ENCODE data around the gene ILF2.
A peak's percentile ranks its signal among the peaks of the same experiment; 100 is the strongest.

ILF2 gene

GRCh38 chr1:153627715-153628626 lies 42.8 kb downstream of the ILF2 start, which contains the start of gene S100A1:
S100A1 (plus strand) TSS chr1:153628434; CDS start chr1:153630522, 2,088 bp downstream.
- Histone ChIP-seq H3K27me3 (ENCODE audit: control insufficient read depth, insufficient read depth, low read length) (no peaks in the 10 kb centered on the region), H3K4me1 (ENCODE audit: control insufficient read depth, insufficient read depth, low read length) (peaks cover 20% of the 10 kb centered on the region), H3K4me3 (ENCODE audit: low read length) (peak within 1 kb of the TSS; percentile 78), H3K27ac (ENCODE audit: low read depth, low read length) (peak within 1 kb of the TSS; percentile 94), H3K36me3 (ENCODE audit: control insufficient read depth, insufficient read depth, low read length) (no peaks in the 10 kb centered on the region), H3K9ac (ENCODE audit: low read length) (peak within 1 kb of the TSS; percentile 64)

GRCh38 chr1:153626904-153627714 lies 43.7 kb downstream of the ILF2 start, which contains the start of gene S100A13:
S100A13 (minus strand) TSS chr1:153627505; CDS start chr1:153626472, 1,033 bp downstream.
- Histone ChIP-seq H3K36me3 (ENCODE audit: control insufficient read depth, insufficient read depth, low read length) (no peaks in the 10 kb centered on the region), H3K4me3 (ENCODE audit: low read length) (peak within 1 kb of the TSS; percentile 78), H3K27me3 (ENCODE audit: control insufficient read depth, insufficient read depth, low read length) (no peaks in the 10 kb centered on the region), H3K27ac (ENCODE audit: low read depth, low read length) (peak within 1 kb of the TSS; percentile 94), H3K9ac (ENCODE audit: low read length) (peak within 1 kb of the TSS; percentile 64), H3K4me1 (ENCODE audit: control insufficient read depth, insufficient read depth, low read length) (peaks cover 20% of the 10 kb centered on the region)

- peak overlapping the region; percentile 94 for H3K27ac ChIP-seq (ENCODE audit: low read depth, low read length)
- no peaks in the 10 kb centered on the region for H3K36me3 ChIP-seq (ENCODE audit: control insufficient read depth, insufficient read depth, low read length)
- no peak overlapping the region for H3K9ac ChIP-seq (ENCODE audit: low read length)
- peaks cover 20% of the 10 kb centered on the region for H3K4me1 ChIP-seq (ENCODE audit: control insufficient read depth, insufficient read depth, low read length)
- no peaks in the 10 kb centered on the region for H3K27me3 ChIP-seq (ENCODE audit: control insufficient read depth, insufficient read depth, low read length)
- peak overlapping the region; percentile 78 for H3K4me3 ChIP-seq (ENCODE audit: low read length)
Measured at GRCh38 chr1:153626477-153626903, 44.3 kb downstream of the ILF2 start.

GRCh38 chr1:153624965-153625611 lies 45.7 kb downstream of the ILF2 start:
- H3K27ac ChIP-seq (ENCODE audit: low read depth, low read length), result peak overlapping the region; percentile 94
- peaks cover 20% of the 10 kb centered on the region for H3K4me1 ChIP-seq (ENCODE audit: control insufficient read depth, insufficient read depth, low read length)
- H3K36me3 ChIP-seq (ENCODE audit: control insufficient read depth, insufficient read depth, low read length), result no peaks in the 10 kb centered on the region
- H3K27me3 ChIP-seq (ENCODE audit: control insufficient read depth, insufficient read depth, low read length), result no peaks in the 10 kb centered on the region
- peak overlapping the region; percentile 19 for H3K4me3 ChIP-seq (ENCODE audit: low read length)
- H3K9ac ChIP-seq (ENCODE audit: low read length), result no peak overlapping the region

- H3K36me3 ChIP-seq (ENCODE audit: control insufficient read depth, insufficient read depth, low read length), result peaks cover 4% of the 10 kb centered on the region
- no peak overlapping the region for H3K9ac ChIP-seq (ENCODE audit: low read length)
- H3K27ac ChIP-seq (ENCODE audit: low read depth, low read length), result no peak overlapping the region
- H3K4me1 ChIP-seq (ENCODE audit: control insufficient read depth, insufficient read depth, low read length), result peaks cover 20% of the 10 kb centered on the region
- no peaks in the 10 kb centered on the region for H3K27me3 ChIP-seq (ENCODE audit: control insufficient read depth, insufficient read depth, low read length)
- H3K4me3 ChIP-seq (ENCODE audit: low read length), result no peak overlapping the region
Measured at GRCh38 chr1:153623101-153623500, 47.7 kb downstream of the ILF2 start.

- H3K27ac ChIP-seq (ENCODE audit: low read depth, low read length), result no peak overlapping the region
- H3K4me1 ChIP-seq (ENCODE audit: control insufficient read depth, insufficient read depth, low read length), result peaks cover 1% of the 10 kb centered on the region
- no peaks in the 10 kb centered on the region for H3K27me3 ChIP-seq (ENCODE audit: control insufficient read depth, insufficient read depth, low read length)
- H3K9ac ChIP-seq (ENCODE audit: low read length), result no peak overlapping the region
- peaks cover 4% of the 10 kb centered on the region for H3K36me3 ChIP-seq (ENCODE audit: control insufficient read depth, insufficient read depth, low read length)
- no peak overlapping the region for H3K4me3 ChIP-seq (ENCODE audit: low read length)
Measured at GRCh38 chr1:153619171-153619570, 51.6 kb downstream of the ILF2 start.

- H3K4me1 ChIP-seq (ENCODE audit: control insufficient read depth, insufficient read depth, low read length), result peaks cover 2% of the 10 kb centered on the region
Measured at GRCh38 chr1:153617663-153618062, 53.1 kb downstream of the ILF2 start.

GRCh38 chr1:153616917-153617311 lies 53.9 kb downstream of the ILF2 start:
- Histone ChIP-seq H3K9ac (ENCODE audit: low read length) (no peak overlapping the region), H3K4me1 (ENCODE audit: control insufficient read depth, insufficient read depth, low read length) (peaks cover 2% of the 10 kb centered on the region), H3K27ac (ENCODE audit: low read depth, low read length) (no peak overlapping the region), H3K27me3 (ENCODE audit: control insufficient read depth, insufficient read depth, low read length) (no peaks in the 10 kb centered on the region), H3K36me3 (ENCODE audit: control insufficient read depth, insufficient read depth, low read length) (peaks cover 4% of the 10 kb centered on the region), H3K4me3 (ENCODE audit: low read length) (no peak overlapping the region)

More at GRCh38 chr1:153617663-153618062, 53.1 kb downstream of the ILF2 start:
- Histone ChIP-seq H3K27ac (ENCODE audit: low read depth, low read length) (no peak overlapping the region), H3K27me3 (ENCODE audit: control insufficient read depth, insufficient read depth, low read length) (no peaks in the 10 kb centered on the region), H3K4me3 (ENCODE audit: low read length) (no peak overlapping the region), H3K36me3 (ENCODE audit: control insufficient read depth, insufficient read depth, low read length) (peaks cover 4% of the 10 kb centered on the region), H3K9ac (ENCODE audit: low read length) (no peak overlapping the region)

- H3K27ac ChIP-seq (ENCODE audit: low read depth, low read length), result no peak within 1 kb of the TSS
- H3K4me3 ChIP-seq (ENCODE audit: low read length), result peak within 1 kb of the TSS; percentile 51
- H3K27me3 ChIP-seq (ENCODE audit: control insufficient read depth, insufficient read depth, low read length), result no peaks in the 10 kb centered on the region
- peaks cover 6% of the 10 kb centered on the region for H3K4me1 ChIP-seq (ENCODE audit: control insufficient read depth, insufficient read depth, low read length)
- peaks cover 4% of the 10 kb centered on the region for H3K36me3 ChIP-seq (ENCODE audit: control insufficient read depth, insufficient read depth, low read length)
- H3K9ac ChIP-seq (ENCODE audit: low read length), result no peak within 1 kb of the TSS
Measured at GRCh38 chr1:153616144-153616916, 54.5 kb downstream of the ILF2 start, which contains the start of gene S100A14. S100A14 (minus strand) TSS chr1:153616325; CDS start chr1:153615858, 467 bp downstream.

- no peaks in the 10 kb centered on the region for H3K27me3 ChIP-seq (ENCODE audit: control insufficient read depth, insufficient read depth, low read length)
- H3K27ac ChIP-seq (ENCODE audit: low read depth, low read length), result no peak overlapping the region
- H3K4me1 ChIP-seq (ENCODE audit: control insufficient read depth, insufficient read depth, low read length), result peaks cover 9% of the 10 kb centered on the region
- no peak overlapping the region for H3K9ac ChIP-seq (ENCODE audit: low read length)
- H3K36me3 ChIP-seq (ENCODE audit: control insufficient read depth, insufficient read depth, low read length), result peaks cover 4% of the 10 kb centered on the region
- H3K4me3 ChIP-seq (ENCODE audit: low read length), result peak overlapping the region; percentile 51
Measured at GRCh38 chr1:153615406-153615805, 55.4 kb downstream of the ILF2 start.

- H3K36me3 ChIP-seq (ENCODE audit: control insufficient read depth, insufficient read depth, low read length), result peaks cover 4% of the 10 kb centered on the region
- no peak overlapping the region for H3K27ac ChIP-seq (ENCODE audit: low read depth, low read length)
- peaks cover 13% of the 10 kb centered on the region for H3K4me1 ChIP-seq (ENCODE audit: control insufficient read depth, insufficient read depth, low read length)
- H3K27me3 ChIP-seq (ENCODE audit: control insufficient read depth, insufficient read depth, low read length), result no peaks in the 10 kb centered on the region
- H3K4me3 ChIP-seq (ENCODE audit: low read length), result no peak overlapping the region
- no peak overlapping the region for H3K9ac ChIP-seq (ENCODE audit: low read length)
Measured at GRCh38 chr1:153614906-153615305, 55.9 kb downstream of the ILF2 start.

Data from rectal smooth muscle tissue (tissue), 1 donor.